Trophoblast cell (in vitro differentiated cells and primary cell): Measurements from ENCODE around the gene OPA3.

ENCODE experiments used
- DNase-seq, 2 donors: peaks; one replicate each; pipeline ENCODE4 v3.0.0-alpha.2; 2016
- H2AFZ ChIP-seq: 2 replicates; pipeline ENCODE4 v1.6.1; 2013; ENCODE audit warnings: low read length, moderate library complexity, mild to moderate bottlenecking; ENCODE audit not compliant: insufficient read depth, poor library complexity
- H2AK5ac ChIP-seq: 2 replicates; pipeline ENCODE4 v1.6.1; 2013; ENCODE audit warnings: mild to moderate bottlenecking, low read length
- H2BK120ac ChIP-seq: 2 replicates; pipeline ENCODE4 v1.6.1; 2013; ENCODE audit warnings: low read length, mild to moderate bottlenecking, moderate library complexity; ENCODE audit not compliant: insufficient read depth, poor library complexity
- H2BK12ac ChIP-seq: 2 replicates; pipeline ENCODE4 v1.6.1; 2013; ENCODE audit warnings: mild to moderate bottlenecking, low read length, moderate library complexity
- H2BK5ac ChIP-seq: 2 replicates; pipeline ENCODE4 v1.6.1; 2013; ENCODE audit warnings: low read length, low read depth, moderate library complexity, mild to moderate bottlenecking; ENCODE audit not compliant: poor library complexity
- H3K14ac ChIP-seq: 2 replicates; pipeline ENCODE4 v1.6.1; 2013; ENCODE audit warnings: mild to moderate bottlenecking, low read length
- H3K18ac ChIP-seq: 2 replicates; pipeline ENCODE4 v1.6.1; 2013; ENCODE audit warnings: mild to moderate bottlenecking, low read length
- H3K23ac ChIP-seq: 2 replicates; pipeline ENCODE4 v1.6.1; 2013; ENCODE audit warnings: low read length
- H3K27ac ChIP-seq: 2 replicates; pipeline ENCODE4 v1.5.1; 2013; ENCODE audit warnings: low read depth, mild to moderate bottlenecking, inconsistent platforms, low read length, moderate library complexity
- H3K27me3 ChIP-seq: 2 replicates; pipeline ENCODE4 v1.6.1; 2013; ENCODE audit warnings: inconsistent platforms, mild to moderate bottlenecking, low read length, moderate library complexity; ENCODE audit not compliant: insufficient read depth
- H3K36me3 ChIP-seq, 2 experiments: 1 replicate in 1 of 2; 2 replicates in 1 of 2; pipeline ENCODE4 v1.6.1; 2013; ENCODE audit warnings: low read length in 2 of 2, mild to moderate bottlenecking in 2 of 2, moderate library complexity in 1 of 2; ENCODE audit not compliant: insufficient read depth in 2 of 2, control insufficient read depth in 1 of 2
- H3K4ac ChIP-seq: 2 replicates; pipeline ENCODE4 v1.6.1; 2013; ENCODE audit warnings: low read depth, mild to moderate bottlenecking, low read length, moderate library complexity
- H3K4me1 ChIP-seq, 2 experiments: 1 replicate in 1 of 2; 2 replicates in 1 of 2; pipeline ENCODE4 v1.6.1; 2013; ENCODE audit warnings: low read length in 2 of 2, mild to moderate bottlenecking in 2 of 2, moderate library complexity in 1 of 2; ENCODE audit not compliant: insufficient read depth in 2 of 2, control insufficient read depth in 1 of 2
- H3K4me2 ChIP-seq: 2 replicates; pipeline ENCODE4 v1.6.1; 2013; ENCODE audit warnings: inconsistent platforms, mild to moderate bottlenecking, low read length, moderate library complexity
- H3K4me3 ChIP-seq: 2 replicates; pipeline ENCODE4 v1.5.1; 2013; ENCODE audit warnings: mild to moderate bottlenecking, low read depth, low read length, inconsistent platforms
- H3K79me1 ChIP-seq: one replicate; pipeline ENCODE4 v1.6.1; 2013; ENCODE audit warnings: low read length
- H3K79me2 ChIP-seq: 2 replicates; pipeline ENCODE4 v1.6.1; 2013; ENCODE audit warnings: low read length, mild to moderate bottlenecking; ENCODE audit not compliant: control insufficient read depth, insufficient read depth, poor library complexity
- H3K9ac ChIP-seq: 2 replicates; pipeline ENCODE4 v1.6.1; 2013; ENCODE audit warnings: mild to moderate bottlenecking, low read length
- H3K9me3 ChIP-seq: 2 replicates; pipeline ENCODE4 v1.6.1; 2013; ENCODE audit warnings: low read depth, mild to moderate bottlenecking, control low read depth, inconsistent platforms, low read length; ENCODE audit not compliant: insufficient read depth
- H4K12ac ChIP-seq: 2 replicates; pipeline ENCODE4 v1.6.1; 2013; ENCODE audit warnings: low read depth, mild to moderate bottlenecking, low read length, moderate library complexity
- H4K8ac ChIP-seq: 2 replicates; pipeline ENCODE4 v1.6.1; 2013; ENCODE audit warnings: low read depth, mild to moderate bottlenecking, low read length, moderate library complexity
- H4K91ac ChIP-seq: one replicate; pipeline ENCODE4 v1.6.1; 2013; ENCODE audit warnings: low read depth, mild to moderate bottlenecking, low read length, moderate library complexity
- WGBS: extraction: QIAGEN DNeasy Blood & Tissue Kit; methylation state at CpG from one replicate; pipeline ENCODE4 v1.1.7; 2013; ENCODE audit warnings: missing lambda C conversion rate; ENCODE audit not compliant: insufficient read length, insufficient coverage; ENCODE audit errors: extremely low coverage; 5-methylcytosine and 5-hydroxymethylcytosine counted together

The OPA3 gene

GRCh38 chr19:45608948-45609347, 24.3 kb upstream of the OPA3 start:
- Histone ChIP-seq H3K4me1 (peaks cover 0 to 4% of the 10 kb centered on the region in 2 experiments), H3K36me3 (peaks cover 19 to 21% of the 10 kb centered on the region in 2 experiments), H4K12ac (no peak overlapping the region), H2AK5ac (no peak overlapping the region), H4K91ac (no peak overlapping the region), H3K14ac (no peak overlapping the region), H3K23ac (no peak overlapping the region), H3K27me3 (no peaks in the 10 kb centered on the region), H3K27ac (no peak overlapping the region), H2BK5ac (no peak overlapping the region), H2BK120ac (no peak overlapping the region), H3K79me1 (no peaks in the 10 kb centered on the region), H3K4me2 (no peak overlapping the region), H4K8ac (no peak overlapping the region), H3K18ac (no peak overlapping the region), H3K9ac (no peak overlapping the region), H2BK12ac (no peak overlapping the region), H3K4ac (no peak overlapping the region), H2AFZ (no peak overlapping the region), H3K79me2 (no peaks in the 10 kb centered on the region), H3K4me3 (no peak overlapping the region), H3K9me3 (peaks cover 2% of the 10 kb centered on the region)
- no peak for DNase-seq
- WGBS: no CpG with 5 or more reads among the region's 6 CpGs

GRCh38 chr19:45607071-45608029, 22.7 kb upstream of the OPA3 start:
- WGBS: no CpG with 5 or more reads among the region's 28 CpGs

DNA sequence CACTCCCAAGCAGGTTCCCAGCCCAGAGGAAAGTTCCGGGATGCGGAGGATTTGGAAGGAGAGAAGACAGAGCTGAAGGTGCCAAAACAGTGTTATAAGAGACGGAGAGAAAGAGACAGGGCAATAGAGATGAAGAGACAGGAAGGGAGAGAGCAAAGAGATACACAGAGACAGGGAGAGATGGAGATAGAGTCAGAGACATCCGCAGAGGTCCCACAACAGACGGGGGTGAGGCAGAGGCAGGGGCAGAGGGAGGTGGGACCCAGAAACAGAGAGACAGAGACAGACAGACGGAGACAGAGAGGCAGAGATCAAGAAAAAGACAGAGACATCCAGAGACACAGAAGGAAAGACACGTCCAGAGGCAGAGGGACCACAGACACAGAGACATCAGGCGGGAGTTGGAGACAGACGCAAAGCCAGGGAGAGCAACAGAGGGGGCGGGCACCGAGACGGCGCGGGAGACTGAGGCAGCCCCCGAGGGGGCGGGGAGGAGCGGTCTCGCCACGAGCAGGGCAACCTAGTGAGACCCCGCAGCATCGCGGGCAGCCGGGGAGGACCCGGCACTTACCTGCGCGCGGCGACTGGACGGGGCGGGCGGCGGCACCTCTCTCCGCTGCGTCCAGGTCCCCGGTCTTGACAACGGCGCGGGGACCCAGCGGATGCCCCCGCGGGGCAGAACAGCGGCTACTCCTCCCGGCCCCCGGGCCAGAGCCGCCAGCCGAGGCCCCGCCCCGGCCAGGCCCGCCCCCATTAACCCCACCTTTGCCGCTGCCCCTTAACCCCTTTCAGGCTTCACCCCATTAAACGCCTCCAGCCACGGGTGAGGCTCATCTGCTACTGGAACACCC, 17.1 kb upstream of the OPA3 start, which contains the start of gene GPR4:
TSS of gene GPR4 (minus strand) at position 689 of the 851 bp plus-strand sequence. CDS start 10,346 bp downstream, outside the sequence.
- no peak for DNase-seq
- H3K4me1 ChIP-seq: no peaks in the 10 kb centered on the region
- no peak within 1 kb of the TSS for H2AK5ac ChIP-seq
- H4K12ac ChIP-seq: no peak within 1 kb of the TSS
- no peaks in the 10 kb centered on the region for H3K79me2 ChIP-seq
- H3K27me3 ChIP-seq: peaks cover 54% of the 10 kb centered on the region
- no peak within 1 kb of the TSS for H3K4me2 ChIP-seq
- peaks cover 2% of the 10 kb centered on the region for H3K9me3 ChIP-seq
- H3K14ac ChIP-seq: no peak within 1 kb of the TSS
- H3K4ac ChIP-seq: no peak within 1 kb of the TSS
- no peak within 1 kb of the TSS for H2AFZ ChIP-seq
- H2BK120ac ChIP-seq: no peak within 1 kb of the TSS
- no peak within 1 kb of the TSS for H2BK5ac ChIP-seq
- no peak within 1 kb of the TSS for H3K23ac ChIP-seq
- no peak within 1 kb of the TSS for H4K8ac ChIP-seq
- no peak within 1 kb of the TSS for H3K27ac ChIP-seq
- no CpG with 5 or more reads among the region's 52 CpGs for WGBS
- no peak within 1 kb of the TSS for H2BK12ac ChIP-seq
- no peak within 1 kb of the TSS for H3K18ac ChIP-seq
- H3K9ac ChIP-seq: no peak within 1 kb of the TSS
- no peak within 1 kb of the TSS for H4K91ac ChIP-seq
- no peak within 1 kb of the TSS for H3K4me3 ChIP-seq
- no peaks in the 10 kb centered on the region for H3K36me3 ChIP-seq
- no peaks in the 10 kb centered on the region for H3K79me1 ChIP-seq

More at GRCh38 chr19:45607071-45608029, 22.7 kb upstream of the OPA3 start:
- peak overlapping the region; percentile 60 for H3K4me2 ChIP-seq
- H4K91ac ChIP-seq: peak overlapping the region; percentile 3
- no peak overlapping the region for H2BK5ac ChIP-seq
- no peaks in the 10 kb centered on the region for H3K79me2 ChIP-seq
- H4K8ac ChIP-seq: peak overlapping the region; percentile 35
- no peak overlapping the region for H3K4ac ChIP-seq
- no peak overlapping the region for H3K18ac ChIP-seq
- peak; percentile 64 to 85 for DNase-seq
- H2AFZ ChIP-seq: peak overlapping the region; percentile 27
- H3K9me3 ChIP-seq: peaks cover 2% of the 10 kb centered on the region
- H2AK5ac ChIP-seq: no peak overlapping the region
- no peak overlapping the region for H3K14ac ChIP-seq
- H3K4me3 ChIP-seq: no peak overlapping the region
- H3K4me1 ChIP-seq: peaks cover 0 to 4% of the 10 kb centered on the region in 2 experiments
- H4K12ac ChIP-seq: no peak overlapping the region
- no peak overlapping the region for H3K9ac ChIP-seq
- no peak overlapping the region for H3K27ac ChIP-seq
- H3K36me3 ChIP-seq: peaks cover 8 to 10% of the 10 kb centered on the region in 2 experiments
- H3K79me1 ChIP-seq: no peaks in the 10 kb centered on the region
- no peak overlapping the region for H2BK12ac ChIP-seq
- no peak overlapping the region for H2BK120ac ChIP-seq
- H3K23ac ChIP-seq: no peak overlapping the region
- peaks cover 5% of the 10 kb centered on the region for H3K27me3 ChIP-seq

DNA sequence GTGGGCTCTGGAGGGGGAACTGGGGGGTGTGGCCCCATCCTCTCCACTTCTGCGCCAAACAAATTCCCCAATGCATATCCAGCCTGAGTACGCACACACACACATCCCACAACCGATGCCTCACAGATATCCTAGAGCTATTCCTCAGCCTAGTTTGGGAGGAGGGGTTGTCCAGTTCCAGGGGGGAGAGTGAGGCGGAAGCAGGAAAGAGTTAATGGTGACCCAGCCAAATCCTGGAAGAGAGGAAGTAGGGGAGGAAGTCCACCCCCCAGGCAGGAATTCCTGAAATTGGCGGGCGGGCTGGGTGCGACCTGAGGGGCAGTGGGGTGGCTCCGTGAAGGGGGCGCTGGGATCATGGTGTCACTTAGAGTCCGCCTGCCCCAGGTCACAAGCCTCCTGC, 16.5 kb upstream of the OPA3 start:
- H3K23ac ChIP-seq: no peak overlapping the region
- no peak overlapping the region for H3K9ac ChIP-seq
- no peak overlapping the region for H3K4me2 ChIP-seq
- no peaks in the 10 kb centered on the region for H3K79me2 ChIP-seq
- H3K27me3 ChIP-seq: peaks cover 54% of the 10 kb centered on the region
- no peak overlapping the region for H3K4ac ChIP-seq
- H3K36me3 ChIP-seq: no peaks in the 10 kb centered on the region
- H3K9me3 ChIP-seq: peaks cover 2% of the 10 kb centered on the region
- no peak overlapping the region for H4K91ac ChIP-seq
- H2BK120ac ChIP-seq: no peak overlapping the region
- H2AFZ ChIP-seq: no peak overlapping the region
- DNase-seq: no peak
- H4K8ac ChIP-seq: no peak overlapping the region
- no peaks in the 10 kb centered on the region for H3K4me1 ChIP-seq
- no peak overlapping the region for H2AK5ac ChIP-seq
- no peak overlapping the region for H3K27ac ChIP-seq
- H4K12ac ChIP-seq: no peak overlapping the region
- WGBS: no CpG with 5 or more reads among the region's 10 CpGs
- H3K4me3 ChIP-seq: no peak overlapping the region
- no peak overlapping the region for H2BK12ac ChIP-seq
- H3K14ac ChIP-seq: no peak overlapping the region
- H3K79me1 ChIP-seq: no peaks in the 10 kb centered on the region
- no peak overlapping the region for H2BK5ac ChIP-seq
- no peak overlapping the region for H3K18ac ChIP-seq
